ENCODE measurements around the gene TADA2A. TPM values are rescaled to one million over a fixed set of nuclear protein-coding genes. Genes with fewer than 3 reads are reported as not detected.

Gene TADA2A
- polyA plus RNA-seq, 2 donors = 6.2 to 6.7 TPM

DNA sequence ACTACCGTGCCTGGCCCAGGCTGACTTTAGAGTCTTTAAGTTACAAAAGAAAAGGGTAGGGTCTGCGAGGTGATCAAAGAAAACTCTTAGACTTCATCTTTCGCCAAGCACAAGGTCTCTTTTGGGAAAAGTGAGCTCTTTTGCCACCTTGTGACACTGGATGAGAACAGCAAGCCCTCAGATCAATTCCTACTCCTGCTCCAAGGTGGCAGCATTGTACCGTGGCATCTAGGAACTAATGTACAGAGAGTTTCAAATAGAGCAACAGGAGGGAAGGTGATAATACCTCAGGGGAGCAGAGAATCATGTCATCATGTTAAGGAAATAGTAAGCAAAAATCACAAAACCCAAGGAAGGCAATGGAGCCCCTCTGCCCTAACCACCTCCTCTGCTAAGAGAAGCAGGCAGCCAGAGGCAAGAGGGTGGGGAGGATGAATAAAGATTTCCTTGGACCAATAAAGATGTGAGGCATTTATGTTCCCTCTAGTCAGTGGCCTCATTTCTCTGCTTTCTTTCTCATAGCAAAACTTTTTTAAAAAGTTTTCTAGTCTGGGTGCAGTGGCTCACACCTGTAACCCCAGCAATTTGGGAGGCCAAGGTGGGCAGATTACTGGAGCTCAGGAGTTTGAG lies 33.0 kb upstream of the TADA2A start:
- no peaks in the 10 kb centered on the region for H3K27me3 ChIP-seq (ENCODE audit: control insufficient read depth in 1 of 2, insufficient read depth in 2 of 2, low read length in 2 of 2)
- no peaks in the 10 kb centered on the region for H3K36me3 ChIP-seq (ENCODE audit: control insufficient read depth in 2 of 2, insufficient read depth in 2 of 2, low read length in 1 of 2)
- H3K9me3 ChIP-seq (ENCODE audit: control insufficient read depth in 2 of 2, insufficient read depth in 1 of 2, low read depth in 1 of 2, low read length in 1 of 2) = no peaks in the 10 kb centered on the region
- WGBS, 2 donors = 4 to 7% methylated on average over 4 of the region's 4 CpGs
- no peaks in the 10 kb centered on the region for H3K4me1 ChIP-seq (ENCODE audit: control insufficient read depth in 2 of 2, insufficient read depth in 2 of 2, low read length in 1 of 2)
- H3K27ac ChIP-seq (ENCODE audit: low read depth in 2 of 2, low read length in 1 of 2) = no peak overlapping the region
- H3K4me3 ChIP-seq (ENCODE audit: low read depth in 1 of 2, low read length in 2 of 2) = no peak overlapping the region

DNA sequence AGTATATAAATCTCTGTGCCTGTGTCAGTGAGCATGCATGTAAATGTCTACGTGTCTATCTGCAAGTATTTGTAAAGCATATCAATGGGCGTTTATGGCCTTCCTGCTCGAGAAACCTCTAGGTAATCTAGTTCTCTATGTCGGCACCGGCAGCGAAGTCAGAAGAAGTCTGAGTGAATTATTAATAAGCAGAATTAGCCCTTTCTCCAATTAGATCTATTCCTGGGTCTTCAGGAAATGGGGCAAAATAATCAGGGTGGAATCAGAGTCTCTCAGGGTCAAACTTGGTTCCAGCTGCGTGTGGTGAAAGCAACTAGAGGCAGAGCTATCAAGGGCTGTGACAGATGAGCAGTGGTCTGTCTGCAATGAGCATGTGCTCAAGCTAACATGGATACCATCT lies 31.0 kb upstream of the TADA2A start, which contains the start of gene C17orf78:
Gene C17orf78 (plus strand): TSS at position 280 of the 400 bp plus-strand sequence. CDS start 108 bp downstream, at position 388.
- H3K27me3 ChIP-seq (ENCODE audit: control insufficient read depth in 1 of 2, insufficient read depth in 2 of 2, low read length in 2 of 2) = no peaks in the 10 kb centered on the region
- H3K4me1 ChIP-seq (ENCODE audit: control insufficient read depth in 2 of 2, insufficient read depth in 2 of 2, low read length in 1 of 2) = no peaks in the 10 kb centered on the region
- H3K4me3 ChIP-seq (ENCODE audit: low read depth in 1 of 2, low read length in 2 of 2) = no peak within 1 kb of the TSS
- WGBS, 2 donors = 84 to 95% methylated on average over 7 of the region's 7 CpGs
- no peaks in the 10 kb centered on the region for H3K36me3 ChIP-seq (ENCODE audit: control insufficient read depth in 2 of 2, insufficient read depth in 2 of 2, low read length in 1 of 2)
- no peak within 1 kb of the TSS for H3K27ac ChIP-seq (ENCODE audit: low read depth in 2 of 2, low read length in 1 of 2)
- no peaks in the 10 kb centered on the region for H3K9me3 ChIP-seq (ENCODE audit: control insufficient read depth in 2 of 2, insufficient read depth in 1 of 2, low read depth in 1 of 2, low read length in 1 of 2)

DNA sequence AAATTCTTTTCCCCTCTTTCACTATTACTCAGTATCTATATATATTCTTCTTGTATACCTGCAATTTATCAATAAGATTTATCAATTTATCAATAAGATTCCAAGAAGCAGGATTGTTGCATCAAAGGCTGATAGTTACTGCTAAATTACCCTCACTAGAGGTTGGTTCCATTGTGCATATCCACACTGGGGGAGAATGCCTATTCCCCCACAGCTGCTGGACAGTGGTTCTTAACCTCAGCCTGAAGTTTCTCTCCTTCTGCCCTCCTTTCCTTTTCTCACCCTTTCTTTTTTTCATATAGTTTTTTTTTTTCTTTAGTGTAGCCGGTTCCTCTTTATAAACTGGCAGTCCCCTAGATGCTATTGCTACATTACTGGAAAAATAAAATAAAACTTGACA lies 24.6 kb upstream of the TADA2A start:
- Histone ChIP-seq H3K27ac (ENCODE audit: low read depth in 2 of 2, low read length in 1 of 2) (no peak overlapping the region), H3K9me3 (ENCODE audit: control insufficient read depth in 2 of 2, insufficient read depth in 1 of 2, low read depth in 1 of 2, low read length in 1 of 2) (no peaks in the 10 kb centered on the region), H3K4me3 (ENCODE audit: low read depth in 1 of 2, low read length in 2 of 2) (no peak overlapping the region), H3K27me3 (ENCODE audit: control insufficient read depth in 1 of 2, insufficient read depth in 2 of 2, low read length in 2 of 2) (no peaks in the 10 kb centered on the region), H3K36me3 (ENCODE audit: control insufficient read depth in 2 of 2, insufficient read depth in 2 of 2, low read length in 1 of 2) (no peaks in the 10 kb centered on the region), H3K4me1 (ENCODE audit: control insufficient read depth in 2 of 2, insufficient read depth in 2 of 2, low read length in 1 of 2) (no peaks in the 10 kb centered on the region)
- WGBS, 2 donors = 92 to 93% methylated on average over 1 of the region's 1 CpG

DNA sequence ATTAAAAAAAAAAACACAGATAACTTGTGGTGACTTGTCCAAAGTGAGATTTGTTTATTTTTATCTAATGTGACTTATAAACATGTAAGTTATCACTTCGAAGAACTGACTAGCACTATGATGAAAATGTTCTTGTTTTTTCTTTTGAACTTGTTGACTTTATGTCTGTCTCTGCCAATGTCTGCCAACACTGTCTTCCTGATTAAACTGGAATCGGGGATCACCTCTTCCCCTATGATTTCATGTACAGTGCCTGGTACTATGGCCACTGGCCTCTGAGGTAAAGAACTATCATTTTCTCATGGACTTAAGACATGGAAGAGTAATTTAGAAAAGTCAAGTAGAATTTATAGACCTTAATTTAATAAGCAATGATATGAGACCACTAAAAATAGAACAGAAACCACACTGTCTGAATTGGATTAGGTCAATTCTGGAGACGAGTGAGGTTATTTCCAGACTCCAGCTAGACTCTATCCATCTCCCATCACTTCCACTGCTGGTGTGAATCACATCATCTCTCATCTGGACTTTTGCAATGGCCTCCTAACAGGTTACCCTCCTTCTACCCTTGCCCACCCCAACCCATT lies 22.0 kb upstream of the TADA2A start:
- 61 to 66% methylated on average over 3 of the region's 3 CpGs for WGBS, 2 donors
- Histone ChIP-seq H3K9me3 (ENCODE audit: control insufficient read depth in 2 of 2, insufficient read depth in 1 of 2, low read depth in 1 of 2, low read length in 1 of 2) (no peaks in the 10 kb centered on the region), H3K36me3 (ENCODE audit: control insufficient read depth in 2 of 2, insufficient read depth in 2 of 2, low read length in 1 of 2) (no peaks in the 10 kb centered on the region), H3K4me1 (ENCODE audit: control insufficient read depth in 2 of 2, insufficient read depth in 2 of 2, low read length in 1 of 2) (no peaks in the 10 kb centered on the region), H3K27me3 (ENCODE audit: control insufficient read depth in 1 of 2, insufficient read depth in 2 of 2, low read length in 2 of 2) (no peaks in the 10 kb centered on the region), H3K27ac (ENCODE audit: low read depth in 2 of 2, low read length in 1 of 2) (no peak overlapping the region), H3K4me3 (ENCODE audit: low read depth in 1 of 2, low read length in 2 of 2) (no peak overlapping the region)

DNA sequence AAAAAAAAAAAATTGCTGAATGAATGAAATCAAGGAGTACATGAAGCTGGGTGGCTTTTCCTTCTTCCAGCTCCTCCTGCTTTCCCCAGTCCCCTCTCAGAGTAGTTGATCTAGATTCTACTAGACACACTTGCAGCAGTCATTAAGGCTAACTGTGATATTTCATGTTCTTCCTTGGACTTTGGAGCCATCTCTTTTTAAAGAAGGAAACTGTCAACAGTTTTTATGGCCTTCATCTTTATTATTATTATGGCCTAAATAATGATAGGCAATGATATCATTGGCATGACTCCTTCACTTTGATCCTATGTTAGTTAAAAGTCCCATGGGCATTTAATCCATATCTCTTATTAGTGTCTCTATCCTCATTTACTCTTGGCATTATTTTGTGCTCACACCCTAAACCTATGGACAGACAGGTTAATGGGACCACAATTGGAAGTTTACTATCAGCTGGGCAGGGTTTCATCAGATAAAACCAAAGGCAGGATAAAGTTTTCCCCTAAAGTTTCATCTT lies 21.2 kb upstream of the TADA2A start:
- Histone ChIP-seq H3K36me3 (ENCODE audit: control insufficient read depth in 2 of 2, insufficient read depth in 2 of 2, low read length in 1 of 2) (no peaks in the 10 kb centered on the region), H3K4me3 (ENCODE audit: low read depth in 1 of 2, low read length in 2 of 2) (no peak overlapping the region), H3K9me3 (ENCODE audit: control insufficient read depth in 2 of 2, insufficient read depth in 1 of 2, low read depth in 1 of 2, low read length in 1 of 2) (no peaks in the 10 kb centered on the region), H3K4me1 (ENCODE audit: control insufficient read depth in 2 of 2, insufficient read depth in 2 of 2, low read length in 1 of 2) (no peaks in the 10 kb centered on the region), H3K27ac (ENCODE audit: low read depth in 2 of 2, low read length in 1 of 2) (no peak overlapping the region), H3K27me3 (ENCODE audit: control insufficient read depth in 1 of 2, insufficient read depth in 2 of 2, low read length in 2 of 2) (no peaks in the 10 kb centered on the region)

DNA sequence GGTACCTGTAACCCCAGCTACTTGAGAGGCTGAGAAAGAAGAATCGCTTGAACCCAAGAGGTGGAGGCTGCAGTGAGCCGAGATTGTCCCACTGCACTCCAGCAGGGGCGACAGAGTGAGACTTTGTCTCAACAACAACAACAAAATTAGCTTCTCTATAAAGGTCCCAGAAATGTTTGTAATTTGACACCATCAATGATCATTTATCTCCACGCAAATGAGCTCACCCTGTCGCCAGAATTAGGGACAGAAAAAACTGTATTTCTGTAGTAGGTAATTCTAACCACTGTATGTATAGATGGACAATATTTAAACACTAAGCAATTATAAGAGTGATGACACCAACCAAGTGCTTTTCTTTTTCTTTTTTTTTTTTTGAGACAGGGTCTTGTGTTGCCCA lies 20.2 kb upstream of the TADA2A start:
- no peaks in the 10 kb centered on the region for H3K27me3 ChIP-seq (ENCODE audit: control insufficient read depth in 1 of 2, insufficient read depth in 2 of 2, low read length in 2 of 2)
- no peaks in the 10 kb centered on the region for H3K4me1 ChIP-seq (ENCODE audit: control insufficient read depth in 2 of 2, insufficient read depth in 2 of 2, low read length in 1 of 2)
- 90 to 96% methylated on average over 5 of the region's 5 CpGs for WGBS, 2 donors
- H3K27ac ChIP-seq (ENCODE audit: low read depth in 2 of 2, low read length in 1 of 2) = no peak overlapping the region
- H3K9me3 ChIP-seq (ENCODE audit: control insufficient read depth in 2 of 2, insufficient read depth in 1 of 2, low read depth in 1 of 2, low read length in 1 of 2) = no peaks in the 10 kb centered on the region
- no peak overlapping the region for H3K4me3 ChIP-seq (ENCODE audit: low read depth in 1 of 2, low read length in 2 of 2)
- no peaks in the 10 kb centered on the region for H3K36me3 ChIP-seq (ENCODE audit: control insufficient read depth in 2 of 2, insufficient read depth in 2 of 2, low read length in 1 of 2)

DNA sequence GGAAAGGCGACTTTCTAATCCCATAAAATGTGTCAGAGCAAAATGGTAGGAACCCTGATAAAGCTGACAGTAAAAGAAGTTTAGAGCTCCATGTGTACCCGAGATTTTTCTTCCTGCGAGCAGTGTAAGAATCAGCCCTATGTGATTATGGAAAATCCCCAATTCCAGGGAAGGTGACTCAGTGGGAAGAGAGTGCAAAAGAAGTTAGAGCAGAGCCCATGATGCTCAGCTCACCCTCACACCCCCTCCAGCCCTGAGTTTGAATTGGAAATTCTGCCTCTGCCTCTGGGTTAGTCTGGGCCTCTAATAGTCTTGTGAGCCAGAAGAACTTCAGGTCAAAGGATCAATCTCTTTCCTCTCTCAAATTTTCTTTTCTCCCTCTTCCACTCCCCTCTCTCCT lies 18.4 kb upstream of the TADA2A start:
- Histone ChIP-seq H3K9me3 (ENCODE audit: control insufficient read depth in 2 of 2, insufficient read depth in 1 of 2, low read depth in 1 of 2, low read length in 1 of 2) (no peaks in the 10 kb centered on the region), H3K36me3 (ENCODE audit: control insufficient read depth in 2 of 2, insufficient read depth in 2 of 2, low read length in 1 of 2) (no peaks in the 10 kb centered on the region), H3K27me3 (ENCODE audit: control insufficient read depth in 1 of 2, insufficient read depth in 2 of 2, low read length in 2 of 2) (no peaks in the 10 kb centered on the region), H3K27ac (ENCODE audit: low read depth in 2 of 2, low read length in 1 of 2) (no peak overlapping the region), H3K4me1 (ENCODE audit: control insufficient read depth in 2 of 2, insufficient read depth in 2 of 2, low read length in 1 of 2) (no peaks in the 10 kb centered on the region), H3K4me3 (ENCODE audit: low read depth in 1 of 2, low read length in 2 of 2) (no peak overlapping the region)
- WGBS, 2 donors = 77 to 78% methylated on average over 3 of the region's 3 CpGs

DNA sequence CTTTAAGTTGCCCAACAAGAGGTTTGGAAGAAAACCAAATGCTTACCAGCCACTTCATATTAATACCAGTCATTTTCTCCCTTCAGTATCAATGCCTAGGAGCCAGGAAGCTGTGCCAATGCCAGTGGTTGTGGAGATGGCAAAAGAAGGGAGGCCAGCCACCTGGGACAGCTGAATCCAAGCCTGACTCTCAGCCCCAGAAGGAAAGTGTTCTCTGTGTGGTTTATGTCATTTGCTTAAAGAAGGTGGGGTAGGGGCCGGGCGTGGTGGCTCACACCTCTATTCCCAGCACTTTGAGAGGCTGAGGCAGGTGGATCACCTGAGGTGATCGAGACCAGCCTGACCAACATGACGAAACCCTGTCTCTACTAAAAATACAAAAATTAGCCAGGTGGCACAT lies 17.5 kb upstream of the TADA2A start:
- no peak overlapping the region for H3K27ac ChIP-seq (ENCODE audit: low read depth in 2 of 2, low read length in 1 of 2)
- no peaks in the 10 kb centered on the region for H3K9me3 ChIP-seq (ENCODE audit: control insufficient read depth in 2 of 2, insufficient read depth in 1 of 2, low read depth in 1 of 2, low read length in 1 of 2)
- WGBS, 2 donors = 92 to 93% methylated on average over 4 of the region's 4 CpGs
- no peaks in the 10 kb centered on the region for H3K36me3 ChIP-seq (ENCODE audit: control insufficient read depth in 2 of 2, insufficient read depth in 2 of 2, low read length in 1 of 2)
- no peaks in the 10 kb centered on the region for H3K4me1 ChIP-seq (ENCODE audit: control insufficient read depth in 2 of 2, insufficient read depth in 2 of 2, low read length in 1 of 2)
- no peak overlapping the region for H3K4me3 ChIP-seq (ENCODE audit: low read depth in 1 of 2, low read length in 2 of 2)
- H3K27me3 ChIP-seq (ENCODE audit: control insufficient read depth in 1 of 2, insufficient read depth in 2 of 2, low read length in 2 of 2) = no peaks in the 10 kb centered on the region

DNA sequence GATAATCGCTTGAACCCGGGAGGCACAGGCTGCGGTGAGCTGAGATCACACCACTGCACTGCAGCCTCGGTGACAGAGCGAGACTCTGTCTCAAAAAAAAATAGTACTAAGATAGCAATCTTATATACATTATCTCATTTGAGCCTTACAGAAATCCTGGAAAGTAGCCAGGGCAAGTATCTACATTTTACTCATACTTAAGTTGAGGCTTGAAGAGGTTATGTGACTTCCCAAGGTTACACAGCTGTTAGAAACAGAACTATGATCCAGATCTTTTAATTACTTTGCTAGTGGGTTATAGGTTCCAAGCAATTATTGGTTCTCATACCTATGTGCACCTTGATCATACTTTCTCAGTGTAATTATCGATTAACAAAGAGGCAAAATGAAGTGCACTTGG lies 15.5 kb upstream of the TADA2A start:
- WGBS, 2 donors = 83 to 93% methylated on average over 6 of the region's 6 CpGs
- H3K4me1 ChIP-seq (ENCODE audit: control insufficient read depth in 2 of 2, insufficient read depth in 2 of 2, low read length in 1 of 2) = no peaks in the 10 kb centered on the region
- H3K27me3 ChIP-seq (ENCODE audit: control insufficient read depth in 1 of 2, insufficient read depth in 2 of 2, low read length in 2 of 2) = no peaks in the 10 kb centered on the region
- H3K36me3 ChIP-seq (ENCODE audit: control insufficient read depth in 2 of 2, insufficient read depth in 2 of 2, low read length in 1 of 2) = no peaks in the 10 kb centered on the region
- H3K27ac ChIP-seq (ENCODE audit: low read depth in 2 of 2, low read length in 1 of 2) = no peak overlapping the region
- H3K9me3 ChIP-seq (ENCODE audit: control insufficient read depth in 2 of 2, insufficient read depth in 1 of 2, low read depth in 1 of 2, low read length in 1 of 2) = no peaks in the 10 kb centered on the region
- no peak overlapping the region for H3K4me3 ChIP-seq (ENCODE audit: low read depth in 1 of 2, low read length in 2 of 2)

DNA sequence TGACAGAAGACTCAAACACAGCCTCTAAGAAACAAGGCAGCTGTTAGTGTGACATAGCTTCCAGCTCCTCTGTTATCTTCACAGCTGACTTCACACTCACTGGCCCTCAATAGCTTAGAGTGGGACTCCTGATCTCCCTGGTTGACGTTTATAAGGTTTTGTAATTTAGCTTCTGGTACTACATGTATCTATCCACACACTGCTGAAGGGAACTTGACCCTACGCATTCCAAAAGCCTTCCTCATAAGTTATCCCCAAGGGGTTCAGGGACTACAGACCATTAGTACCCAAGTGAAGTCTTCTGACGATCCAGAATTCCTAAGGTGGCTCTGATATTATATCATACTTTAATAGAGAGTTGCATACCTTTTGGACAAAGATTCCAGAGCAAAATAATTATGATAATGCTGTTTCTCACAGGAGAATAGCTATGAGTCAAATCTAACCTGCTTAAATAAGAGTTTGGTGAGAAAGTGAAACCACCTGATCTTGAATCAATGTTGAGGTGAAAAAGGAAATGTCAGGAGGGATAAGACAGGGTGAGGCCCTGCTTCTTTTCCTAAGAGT lies 14.6 kb upstream of the TADA2A start:
- 53 to 64% methylated on average over 3 of the region's 3 CpGs for WGBS, 2 donors
- Histone ChIP-seq H3K4me3 (ENCODE audit: low read depth in 1 of 2, low read length in 2 of 2) (no peak overlapping the region), H3K27ac (ENCODE audit: low read depth in 2 of 2, low read length in 1 of 2) (no peak overlapping the region), H3K4me1 (ENCODE audit: control insufficient read depth in 2 of 2, insufficient read depth in 2 of 2, low read length in 1 of 2) (no peaks in the 10 kb centered on the region), H3K36me3 (ENCODE audit: control insufficient read depth in 2 of 2, insufficient read depth in 2 of 2, low read length in 1 of 2) (no peaks in the 10 kb centered on the region), H3K9me3 (ENCODE audit: control insufficient read depth in 2 of 2, insufficient read depth in 1 of 2, low read depth in 1 of 2, low read length in 1 of 2) (no peaks in the 10 kb centered on the region), H3K27me3 (ENCODE audit: control insufficient read depth in 1 of 2, insufficient read depth in 2 of 2, low read length in 2 of 2) (no peaks in the 10 kb centered on the region)

Measured in esophagus (tissue), 2 donors.